ENCODE results near the gene NTRK2. TPM values are rescaled to one million over a fixed set of nuclear protein-coding genes. Genes with fewer than 3 reads are reported as not detected.

NTRK2 gene
- total RNA-seq, 1 experiment from 2014 or later, result not detected

GRCh38 chr9:84815554-84815953 is 146.0 kb downstream of the NTRK2 start:
- DNase-seq (ENCODE audit: low read depth), result no peak

DNA sequence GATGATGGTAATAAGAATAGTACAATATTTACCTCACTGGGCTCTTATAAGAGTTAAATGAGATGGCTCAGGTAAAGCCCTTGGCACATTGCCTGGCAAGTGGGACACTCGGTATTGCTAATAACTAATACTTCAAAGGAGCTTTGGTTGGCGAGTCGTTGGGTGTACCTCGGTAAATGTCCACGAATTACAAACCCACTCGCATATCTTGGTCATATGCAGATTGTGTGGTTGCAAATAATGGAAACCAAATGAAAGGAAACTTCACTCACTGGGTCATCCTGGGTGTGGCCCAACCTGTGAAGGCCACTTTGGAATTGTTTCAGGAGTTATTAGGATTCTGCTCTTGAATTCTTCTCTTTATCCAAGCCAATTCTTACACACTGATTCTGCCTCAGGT is 147.5 kb downstream of the NTRK2 start:
- DNase-seq (ENCODE audit: low read depth), result no peak

- no peak for DNase-seq (ENCODE audit: low read depth)
Measured at GRCh38 chr9:84818791-84819190, 149.3 kb downstream of the NTRK2 start.

GRCh38 chr9:84819491-84819991 is 150.0 kb downstream of the NTRK2 start:
- no peak for DNase-seq (ENCODE audit: low read depth)

DNA sequence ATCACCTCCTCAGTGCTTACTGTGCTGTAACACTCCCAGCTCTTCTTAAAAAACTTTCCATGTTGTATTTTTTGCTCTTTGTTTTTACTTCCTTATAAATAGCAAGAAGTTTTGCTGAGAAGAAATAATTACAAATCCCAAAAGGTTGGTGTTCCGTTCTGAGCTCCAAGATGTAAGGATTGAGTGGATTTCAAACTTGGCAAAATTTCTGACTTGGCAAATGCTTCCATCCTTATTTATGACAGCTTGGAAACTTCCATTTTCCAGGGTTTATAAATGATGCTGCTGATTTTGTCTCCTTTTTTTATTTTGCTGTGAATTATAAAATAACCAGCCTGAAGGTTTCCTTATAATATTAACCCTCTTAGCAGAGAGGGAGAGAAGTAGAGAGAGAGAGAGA is 151.9 kb downstream of the NTRK2 start:
- no peak for DNase-seq (ENCODE audit: low read depth)

DNA sequence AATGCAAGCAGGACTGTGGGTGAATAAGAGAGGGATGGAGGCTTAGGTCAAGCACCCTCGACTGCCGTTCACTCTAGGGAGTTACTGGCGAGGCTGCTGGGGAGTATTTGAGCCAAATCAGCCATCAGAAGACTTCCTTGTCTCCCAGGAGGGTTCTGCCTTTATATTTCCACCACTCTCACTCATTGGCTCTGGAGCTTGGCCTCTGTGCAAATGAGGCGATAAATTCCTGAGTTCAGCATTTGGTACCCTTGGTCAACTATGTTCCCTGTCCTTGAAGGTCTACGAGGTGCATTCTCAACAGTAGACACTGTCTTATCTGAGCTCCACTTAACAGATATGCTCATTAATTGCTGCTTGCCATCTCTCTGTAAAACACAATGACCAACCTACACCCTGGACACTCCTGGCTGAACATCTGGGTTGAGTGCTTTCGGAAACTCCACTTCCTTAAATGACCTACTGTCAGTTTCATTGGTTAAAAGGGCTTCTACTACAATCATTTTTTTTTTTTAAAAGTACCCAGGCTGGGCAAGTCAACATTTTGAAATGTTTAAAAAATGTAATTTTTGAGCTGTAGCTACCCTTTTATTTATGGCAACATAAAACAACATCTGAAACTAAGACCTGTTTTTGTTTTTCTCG is 153.2 kb downstream of the NTRK2 start:
- DNase-seq (ENCODE audit: low read depth), result no peak

DNA sequence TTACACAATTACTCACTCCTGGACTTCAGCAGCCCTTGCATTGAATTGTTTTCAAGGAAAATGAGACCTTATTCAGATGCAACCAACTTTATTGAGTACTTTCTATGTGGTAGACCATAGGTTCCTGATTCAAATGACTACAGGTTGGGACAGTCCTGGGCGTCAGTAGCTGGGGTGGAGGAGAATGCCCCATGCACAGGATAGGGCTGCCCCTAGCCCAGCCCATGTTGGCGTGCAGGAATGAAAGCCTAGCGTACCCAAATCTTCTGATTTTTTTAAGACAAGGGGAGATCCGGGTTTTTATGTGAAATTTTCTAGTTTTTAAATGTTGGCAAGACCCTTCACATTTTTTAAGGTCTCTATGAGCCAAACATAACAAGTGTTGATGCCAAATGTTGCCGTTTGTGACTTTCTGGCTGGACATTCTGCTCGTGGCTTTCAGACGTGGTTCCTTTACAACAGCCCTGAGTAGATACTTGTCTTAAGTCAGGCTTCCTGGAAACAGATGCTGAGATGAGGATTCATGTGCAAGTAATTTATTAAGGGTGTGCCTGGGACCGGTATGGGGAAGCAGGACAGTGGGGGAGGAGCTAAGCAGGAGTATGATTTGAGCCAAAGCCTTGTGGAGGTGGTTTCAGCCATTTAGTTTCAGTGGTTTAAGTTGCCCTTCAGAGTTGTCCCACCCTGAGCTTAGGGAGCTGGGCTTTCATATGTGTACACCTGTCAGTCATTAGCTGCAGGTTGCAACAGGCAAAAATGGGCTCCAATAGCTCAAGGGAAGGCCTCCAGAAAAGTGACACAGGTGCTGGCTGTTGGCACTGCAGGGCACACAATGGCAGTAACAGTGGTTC is 154.1 kb downstream of the NTRK2 start:
- DNase-seq (ENCODE audit: low read depth), result no peak

GRCh38 chr9:84827216-84827765 is 157.8 kb downstream of the NTRK2 start:
- no peak for DNase-seq (ENCODE audit: low read depth)

- DNase-seq (ENCODE audit: low read depth), result no peak
Measured at GRCh38 chr9:84828046-84828445, 158.5 kb downstream of the NTRK2 start.

DNA sequence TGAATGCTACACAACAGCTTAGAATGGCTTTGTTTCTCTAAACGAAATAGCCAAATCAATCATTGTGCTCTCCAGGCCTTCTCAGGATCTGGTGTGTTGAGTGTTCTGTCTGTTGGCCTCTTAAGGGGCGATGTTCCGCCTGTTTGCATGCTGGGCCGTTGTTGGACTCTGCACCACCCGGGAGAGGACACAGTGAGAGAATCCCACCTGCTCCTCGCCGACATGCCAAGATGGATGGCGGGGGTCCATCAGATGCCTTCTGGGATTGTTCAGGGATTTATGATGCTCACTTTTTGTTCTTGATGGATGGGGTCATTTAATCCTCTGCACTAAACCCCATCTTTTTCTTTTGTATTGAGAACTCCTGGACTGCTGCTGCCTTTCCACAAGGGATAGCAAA is 159.9 kb downstream of the NTRK2 start:
- no peak for DNase-seq (ENCODE audit: low read depth)

- no peak for DNase-seq (ENCODE audit: low read depth)
Measured at GRCh38 chr9:84829997-84830696, 160.6 kb downstream of the NTRK2 start.

DNA sequence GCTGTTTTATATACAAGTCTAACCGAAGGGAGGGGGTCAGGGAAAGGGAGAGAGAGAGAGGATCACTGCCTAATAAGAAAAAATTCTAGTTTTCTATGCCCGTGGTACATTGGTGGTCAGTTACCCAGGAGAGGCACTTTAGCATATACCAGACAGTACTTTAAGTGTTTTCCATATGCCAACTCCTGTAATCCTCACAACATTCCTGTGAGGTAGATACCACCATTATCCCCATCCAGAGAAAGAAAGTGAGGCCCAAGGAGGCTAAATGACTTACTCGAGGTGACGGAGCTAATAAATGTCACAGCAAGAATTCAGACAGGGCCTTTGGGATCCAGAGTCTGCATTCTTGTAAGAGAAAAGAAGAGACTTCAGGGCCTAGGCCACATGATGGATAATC is 161.8 kb downstream of the NTRK2 start:
- DNase-seq (ENCODE audit: low read depth), result no peak

DNA sequence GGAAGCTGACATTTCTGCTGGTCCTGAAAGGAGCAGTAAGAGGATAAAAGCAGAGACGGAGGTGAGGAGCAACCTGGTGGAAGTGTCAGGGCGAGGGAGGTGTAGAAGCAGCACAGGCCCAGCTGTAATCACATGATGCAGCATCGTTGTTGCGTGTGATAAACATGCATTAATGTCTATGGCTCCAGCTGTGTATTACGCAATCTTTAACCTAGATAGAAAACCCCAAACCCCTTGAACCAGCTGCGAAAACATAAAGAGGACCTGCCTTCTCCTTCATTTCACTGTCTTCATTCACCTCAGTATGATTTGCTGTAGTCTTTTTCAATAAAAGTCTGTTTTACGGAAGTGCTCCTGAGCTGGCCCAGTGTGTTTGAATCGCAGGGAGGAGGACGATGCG is 162.9 kb downstream of the NTRK2 start:
- DNase-seq (ENCODE audit: low read depth), result no peak

DNA sequence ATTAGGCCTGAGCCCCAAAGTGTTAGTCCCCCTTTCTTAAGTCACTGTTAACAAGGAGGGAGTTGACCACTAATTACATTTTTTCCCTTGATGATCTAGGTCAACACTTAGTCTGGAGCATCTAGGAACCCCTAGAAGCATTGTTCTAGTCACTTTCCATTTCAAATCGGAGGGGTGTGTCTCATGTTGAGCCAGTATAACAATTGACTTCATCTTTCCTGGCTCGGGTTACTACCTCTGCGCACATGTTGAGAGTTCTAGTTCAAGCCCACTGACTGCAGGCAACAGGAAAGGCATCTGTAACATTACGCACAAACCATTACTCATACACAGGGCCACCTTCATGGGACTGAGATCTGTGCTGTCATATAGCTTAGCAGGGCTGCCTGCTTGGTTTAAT is 164.9 kb downstream of the NTRK2 start:
- DNase-seq (ENCODE audit: low read depth), result peak; percentile 50

DNA sequence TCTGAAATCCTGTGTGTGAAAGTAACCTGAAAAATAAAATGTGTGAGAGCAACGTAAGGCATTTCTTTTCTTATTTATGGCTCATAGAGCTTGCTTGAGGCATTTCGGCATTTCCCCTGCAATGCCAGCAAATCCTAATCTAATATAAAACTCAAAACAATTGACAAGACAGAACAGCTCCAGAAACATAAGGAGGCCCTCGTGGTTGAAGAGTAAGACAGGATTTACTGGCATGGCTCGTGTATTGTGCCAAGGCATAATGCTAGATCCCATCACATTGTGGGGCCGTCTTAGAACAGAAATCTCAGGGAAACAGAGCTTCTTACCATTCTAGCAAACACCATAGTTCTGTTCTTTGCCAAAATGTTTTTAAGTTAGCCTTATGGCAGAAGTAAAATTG is 166.2 kb downstream of the NTRK2 start:
- no peak for DNase-seq (ENCODE audit: low read depth)

GRCh38 chr9:84838879-84839278 is 169.3 kb downstream of the NTRK2 start:
- DNase-seq (ENCODE audit: low read depth), result no peak

GRCh38 chr9:84839541-84839940 is 170.0 kb downstream of the NTRK2 start:
- peak; percentile 6 for DNase-seq (ENCODE audit: low read depth)

DNA sequence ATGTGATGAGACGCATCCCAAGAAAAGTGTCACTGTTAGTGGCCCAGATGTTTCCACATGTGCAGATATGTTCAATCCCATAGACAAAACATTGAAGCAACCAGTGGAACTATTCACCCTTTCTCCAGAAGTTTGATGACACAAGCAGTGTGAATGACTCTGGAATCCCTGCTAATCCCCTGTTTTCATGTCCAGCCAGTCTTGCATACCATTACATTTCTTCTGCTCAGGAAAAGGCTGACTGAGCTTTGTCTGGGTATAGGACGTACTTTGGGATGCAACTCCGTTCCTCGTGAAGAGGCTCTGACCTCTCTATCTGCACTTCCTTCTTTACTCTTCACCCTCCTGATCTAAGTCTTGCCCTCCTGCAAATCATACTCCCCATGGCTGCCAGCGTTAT is 172.4 kb downstream of the NTRK2 start:
- no peak for DNase-seq (ENCODE audit: low read depth)

DNA sequence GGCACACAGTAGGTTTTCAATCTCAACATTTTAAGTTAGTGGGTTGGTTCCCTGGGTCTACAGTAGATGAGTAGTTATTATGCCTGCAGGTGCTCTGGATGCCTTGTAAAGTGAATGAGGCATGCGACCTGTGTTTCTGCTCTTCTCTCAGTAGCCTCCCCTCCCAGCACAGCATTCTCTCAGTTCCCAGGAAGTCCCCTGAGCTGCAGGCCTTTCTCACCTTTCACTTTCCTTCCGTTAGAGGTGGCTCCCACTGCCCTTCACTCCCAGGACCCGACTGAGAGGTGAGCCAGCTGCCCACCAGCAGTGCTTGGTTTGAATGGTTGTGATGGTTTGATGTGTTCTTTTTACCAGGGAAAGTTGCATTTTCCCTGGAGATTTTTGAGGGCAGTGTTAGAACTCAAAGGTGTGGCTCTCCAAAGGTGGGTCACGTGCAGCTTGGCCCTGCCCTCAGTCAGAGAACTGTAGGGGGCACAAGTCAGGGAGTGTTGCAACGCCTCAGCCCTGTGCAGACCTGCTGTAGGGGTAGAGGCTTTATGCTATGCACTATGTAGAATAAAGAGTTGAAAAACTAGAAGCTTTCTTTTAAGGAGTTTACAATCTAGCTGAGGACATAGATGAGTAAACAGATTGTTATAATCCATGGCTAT is 173.8 kb downstream of the NTRK2 start:
- no peak for DNase-seq (ENCODE audit: low read depth)

DNA sequence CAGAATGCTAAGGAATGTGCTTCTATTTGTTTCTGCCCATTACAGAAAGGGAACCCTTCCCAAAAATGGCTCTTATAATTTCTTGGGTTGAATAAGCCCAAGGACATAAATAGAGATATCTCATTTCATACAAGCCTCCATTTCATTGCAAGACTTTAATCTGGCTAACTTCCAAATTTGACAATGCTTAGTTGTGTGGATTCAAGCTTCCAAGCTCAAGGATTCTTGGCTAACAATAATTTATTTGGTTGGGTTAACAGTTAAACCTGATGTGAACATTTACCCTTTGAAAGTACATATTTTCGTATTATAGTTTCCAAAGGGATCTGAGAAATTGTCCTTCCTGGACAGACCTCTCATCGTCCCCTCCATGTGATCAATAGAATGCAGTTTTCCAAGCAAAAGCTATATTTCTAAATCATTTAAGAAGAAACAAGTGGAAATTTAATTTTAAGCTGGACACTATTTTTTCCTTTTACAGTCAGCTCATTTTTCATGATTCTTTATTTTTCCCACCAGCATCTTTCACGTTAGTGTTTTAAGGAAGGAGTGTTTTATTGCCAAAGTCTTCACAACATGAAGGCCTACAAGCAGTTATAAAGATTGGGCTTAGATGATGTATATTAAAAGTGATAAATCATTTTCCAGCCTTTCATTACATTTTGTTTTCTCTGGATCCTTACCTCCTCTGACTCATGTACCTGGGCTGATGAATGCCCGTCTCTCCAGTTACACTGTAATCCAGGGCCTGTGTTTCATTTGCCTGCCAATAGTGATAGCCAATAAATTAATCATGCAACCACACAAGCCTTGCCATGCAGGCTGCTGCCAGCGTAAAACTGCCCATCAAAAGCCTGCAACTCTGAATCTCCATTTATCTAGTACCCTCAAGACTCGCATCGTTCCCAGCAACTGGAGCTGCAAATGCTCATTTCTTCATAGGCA is 176.7 kb downstream of the NTRK2 start:
- no peak for DNase-seq (ENCODE audit: low read depth)
